GM18507 (cell line): ENCODE results near the gene LOXL1.

Experiments used
- DNase-seq: peaks from one replicate; pipeline ENCODE4 v3.0.0; 2011; ENCODE audit warnings: low read depth; ENCODE audit not compliant: insufficient read length; ENCODE audit errors: extremely low spot score
- FAIRE-seq: peaks from 2 replicates; lab custom pipeline; 2011; peaks lifted over from hg19 to GRCh38; lab: Jason Lieb, UNC

Gene LOXL1

DNA sequence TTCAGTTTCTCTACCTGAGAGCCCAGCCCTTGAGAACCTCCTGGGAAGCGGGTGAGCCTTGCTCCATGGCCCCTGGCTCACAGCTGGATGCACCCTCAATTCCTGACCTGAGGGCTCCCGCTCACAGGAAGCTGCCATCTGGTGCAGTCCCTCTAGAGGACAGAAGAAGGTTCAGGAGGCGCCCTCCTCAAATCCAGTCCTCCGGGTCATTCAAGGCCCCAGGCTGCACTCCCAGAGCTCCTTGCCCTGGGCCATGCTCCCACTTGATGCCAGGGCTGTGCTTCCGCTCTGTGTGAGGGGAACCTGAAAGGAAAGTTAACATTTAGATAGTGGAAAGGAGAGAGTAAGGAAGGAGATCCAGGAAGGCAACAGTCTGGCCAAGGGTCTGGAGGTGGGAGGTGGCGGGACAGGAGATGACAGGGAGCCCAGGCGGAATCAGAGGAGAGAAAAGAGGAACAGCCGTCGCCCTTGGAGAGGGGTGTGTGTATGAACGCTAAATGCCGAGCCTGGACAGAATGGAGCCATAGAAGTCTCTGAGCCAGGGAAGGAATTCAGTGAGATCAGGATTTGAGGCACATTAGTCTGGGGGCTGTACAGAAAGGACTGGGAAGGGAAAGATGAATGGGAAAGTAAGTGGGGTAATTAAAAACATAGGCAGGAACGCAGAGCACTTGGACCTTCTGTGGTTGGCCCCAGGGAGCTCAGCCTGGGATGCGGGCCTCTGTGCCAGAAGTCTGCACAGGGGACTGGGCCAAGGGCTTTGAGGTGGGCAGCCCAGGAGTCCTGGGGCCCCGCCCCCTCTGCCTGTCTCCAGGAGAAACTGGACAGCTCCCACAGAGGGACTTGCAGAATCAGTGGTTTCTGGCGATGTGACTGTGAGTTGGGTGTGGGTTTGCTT lies 26.8 kb upstream of the LOXL1 start:
- DNase-seq, result no peak
- no peak for FAIRE-seq

DNA sequence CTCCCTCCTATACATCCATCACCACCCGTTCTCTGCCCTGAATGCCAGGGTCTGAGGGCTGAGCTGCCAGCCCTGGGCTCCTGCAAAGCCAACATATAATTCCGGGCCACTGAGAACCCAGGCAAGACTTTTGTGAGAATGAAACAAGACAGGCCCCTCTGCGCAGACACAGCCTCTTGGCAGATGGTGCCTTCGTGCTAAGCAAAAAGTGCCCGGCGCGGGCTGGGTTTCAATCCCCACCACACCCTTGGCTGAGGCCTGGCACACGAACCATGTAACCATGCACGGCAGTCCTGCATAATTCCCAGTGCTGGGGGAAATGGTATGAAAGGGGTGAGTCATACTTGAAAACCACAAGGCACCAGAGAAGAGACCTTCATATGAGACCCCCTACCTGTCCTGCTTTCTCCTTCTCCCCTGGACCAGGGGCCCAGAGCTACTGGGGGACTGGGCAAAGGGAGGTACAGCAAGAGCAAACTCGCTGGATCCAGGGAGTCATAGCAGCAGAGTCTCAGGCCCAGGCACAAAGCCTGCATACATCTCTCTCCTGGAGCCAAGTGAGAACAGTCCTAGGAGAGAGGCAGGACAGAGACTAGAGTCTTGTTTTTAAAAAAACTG lies 26.1 kb upstream of the LOXL1 start:
- DNase-seq, result no peak
- no peak for FAIRE-seq

DNA sequence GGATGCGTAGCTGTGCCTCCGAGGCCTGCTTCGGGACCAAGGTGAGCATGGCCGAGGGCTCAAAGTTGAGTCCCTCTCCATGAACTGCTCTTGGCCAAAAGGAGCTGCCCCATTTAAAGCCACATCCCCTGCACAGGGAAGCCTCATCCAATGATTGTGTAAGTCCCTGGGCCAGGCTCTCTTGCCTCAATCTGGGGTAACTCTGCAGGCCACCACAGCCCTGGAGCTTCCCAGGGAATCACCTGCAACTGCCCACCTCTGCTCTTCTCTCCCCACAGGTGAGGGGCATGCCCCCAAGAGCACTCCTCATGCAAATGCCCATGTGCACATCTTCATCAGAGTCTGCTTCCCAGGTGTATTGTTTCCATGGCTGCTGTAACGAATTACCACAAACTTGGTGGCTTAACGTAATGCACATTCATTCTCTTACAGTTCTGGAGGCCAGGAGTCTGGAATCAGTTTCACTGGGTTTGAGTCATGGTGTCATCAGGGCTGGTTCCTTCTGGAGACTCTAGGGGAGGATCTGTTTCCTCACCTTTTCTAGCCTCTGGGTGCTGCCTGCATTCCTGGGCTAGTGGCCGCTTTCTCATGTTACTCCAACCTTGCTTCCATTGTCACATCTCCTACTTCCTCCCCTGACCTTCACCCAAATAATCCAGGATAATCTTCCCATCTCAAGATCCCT lies 25.0 kb upstream of the LOXL1 start:
- no peak for DNase-seq
- FAIRE-seq, result no peak

DNA sequence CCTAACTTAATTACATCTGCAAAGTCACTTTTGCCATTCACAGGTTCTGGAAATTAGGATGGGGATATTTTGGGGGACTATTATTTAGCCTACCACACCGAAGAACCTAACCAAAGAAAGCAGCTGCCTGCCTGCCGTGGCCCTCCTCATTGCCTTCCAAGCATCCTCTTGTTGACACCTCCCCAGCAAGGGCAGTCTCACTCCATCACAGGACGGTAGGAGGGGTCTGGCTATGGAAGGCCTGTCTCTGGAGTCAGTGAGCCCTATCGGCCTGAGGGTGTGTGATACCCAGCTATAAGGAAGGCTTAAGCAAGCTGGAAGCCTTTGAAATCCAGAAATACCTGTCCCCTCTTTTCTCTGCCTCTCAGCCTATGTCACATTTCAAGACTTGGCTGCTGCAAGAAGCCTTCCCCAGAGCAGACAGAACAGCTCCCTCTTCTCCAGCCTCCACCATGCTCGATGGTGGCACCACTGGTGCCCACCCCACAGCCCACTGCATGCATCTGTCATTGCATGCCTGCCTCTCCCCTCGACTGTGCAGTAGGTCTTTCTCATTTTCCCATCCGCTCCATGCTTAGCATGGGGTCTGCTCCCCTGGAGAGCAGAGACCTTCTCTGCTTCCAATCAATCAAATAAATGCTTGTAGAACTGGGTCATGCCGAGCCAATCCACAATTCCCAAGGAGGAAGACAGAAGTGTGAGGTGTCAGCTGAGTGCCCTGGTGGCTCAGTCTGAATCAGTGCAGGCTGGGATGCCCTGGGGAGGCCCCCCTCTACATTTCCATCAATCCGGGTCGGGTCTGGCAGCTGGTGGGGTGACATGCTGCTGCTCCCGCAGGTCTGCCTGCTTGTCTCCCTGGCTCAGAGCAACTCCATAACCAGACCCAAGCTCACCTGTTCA lies 23.9 kb upstream of the LOXL1 start:
- FAIRE-seq, result no peak
- no peak for DNase-seq

DNA sequence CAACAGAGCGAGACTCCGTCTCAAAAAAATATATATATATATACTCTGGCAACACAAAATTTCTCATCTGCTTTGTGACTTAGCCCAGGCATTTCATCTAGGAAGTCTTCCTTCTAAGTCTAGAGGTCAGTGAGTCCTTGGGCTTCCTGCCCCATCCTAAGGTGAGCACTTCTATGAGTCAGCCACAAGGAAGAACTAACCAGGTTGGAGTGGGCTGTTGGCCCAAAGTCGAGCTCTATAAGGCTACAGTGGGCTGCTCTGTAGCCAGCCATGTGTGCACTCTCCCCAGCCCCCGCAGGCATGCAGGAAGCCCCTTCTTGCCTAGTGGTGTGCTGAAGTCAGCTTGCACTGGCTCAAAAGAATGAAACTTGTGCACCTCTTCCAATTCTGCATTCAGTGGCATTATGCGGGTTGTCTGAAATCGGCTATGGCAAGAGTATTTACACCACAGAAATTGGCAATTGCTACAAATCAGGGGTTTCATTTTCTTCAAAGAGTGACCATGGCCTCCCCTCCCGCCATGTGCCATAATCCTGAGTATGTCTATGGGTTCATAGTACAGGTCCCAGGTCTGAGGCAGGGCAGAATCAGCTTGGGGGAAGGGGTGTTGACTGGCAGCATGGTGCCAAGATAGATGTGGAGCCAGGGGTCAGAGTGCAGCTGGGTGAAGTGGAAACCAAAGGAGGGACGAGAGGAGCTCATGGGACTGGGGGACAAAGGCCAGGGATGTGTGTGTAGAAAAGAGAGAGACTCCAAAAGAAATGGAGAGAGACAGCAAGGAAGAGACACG lies 22.0 kb upstream of the LOXL1 start:
- no peak for FAIRE-seq
- no peak for DNase-seq

DNA sequence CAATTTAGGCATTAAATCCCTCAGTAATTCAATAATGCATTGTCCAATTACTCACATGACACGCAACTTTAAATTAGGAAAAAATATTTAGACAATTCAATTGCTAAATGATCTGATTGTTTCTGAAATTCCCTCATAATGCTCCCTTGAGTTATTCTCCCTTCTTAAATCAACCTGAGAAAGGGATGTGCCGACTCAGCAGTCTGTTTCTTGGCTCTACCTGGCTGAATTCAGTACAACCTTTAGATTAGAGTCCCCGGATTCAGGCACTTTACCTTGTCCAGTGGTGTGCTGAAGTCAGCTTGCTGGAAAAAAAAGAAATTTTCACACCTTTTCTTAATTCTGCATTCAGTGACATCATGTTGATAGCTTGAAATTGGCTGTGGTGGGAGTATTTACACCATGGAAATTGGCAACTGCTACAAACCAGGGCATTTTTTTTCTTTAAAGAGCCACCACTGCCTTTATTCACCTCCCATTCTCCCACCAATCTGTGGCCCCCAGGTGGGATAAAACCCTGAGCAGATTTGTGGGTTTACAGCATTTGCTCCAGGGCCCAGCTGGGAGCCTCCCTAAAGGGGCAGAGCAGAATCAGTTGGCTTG lies 20.9 kb upstream of the LOXL1 start:
- no peak for DNase-seq
- FAIRE-seq, result no peak

DNA sequence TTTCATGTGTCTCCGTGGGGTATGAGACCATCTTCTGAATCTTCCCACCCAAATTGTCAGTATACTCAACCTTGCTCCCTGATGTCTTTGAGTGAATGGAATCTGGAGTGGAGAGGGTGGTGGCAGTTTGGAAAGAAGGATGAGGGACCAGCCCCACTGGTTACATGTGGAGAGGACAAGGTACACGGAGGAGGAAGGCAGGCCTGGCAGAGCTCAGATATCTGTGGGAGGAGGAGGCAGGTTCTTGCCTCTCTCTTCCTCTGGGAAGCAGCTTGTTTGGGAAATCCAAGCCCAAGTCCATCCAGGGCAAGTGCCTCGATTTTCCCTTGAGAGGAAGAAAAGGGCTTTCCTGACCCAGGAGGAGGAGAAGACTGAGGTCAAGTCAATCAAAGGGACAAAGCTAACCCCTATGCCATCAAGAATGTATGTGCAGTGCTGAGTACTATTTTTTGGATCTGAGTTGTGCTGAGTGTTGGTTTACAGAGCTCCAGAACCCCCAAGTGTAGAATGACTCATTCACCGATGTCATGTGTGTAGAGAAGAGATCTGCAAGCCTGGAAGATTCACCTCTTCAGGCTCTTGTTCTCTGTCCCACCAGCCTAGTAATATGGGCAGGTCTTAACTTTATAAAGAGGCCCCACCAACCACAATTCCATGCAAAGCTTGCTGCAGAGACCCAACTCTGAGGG lies 19.8 kb upstream of the LOXL1 start:
- FAIRE-seq (no peak), DNase-seq (no peak)

DNA sequence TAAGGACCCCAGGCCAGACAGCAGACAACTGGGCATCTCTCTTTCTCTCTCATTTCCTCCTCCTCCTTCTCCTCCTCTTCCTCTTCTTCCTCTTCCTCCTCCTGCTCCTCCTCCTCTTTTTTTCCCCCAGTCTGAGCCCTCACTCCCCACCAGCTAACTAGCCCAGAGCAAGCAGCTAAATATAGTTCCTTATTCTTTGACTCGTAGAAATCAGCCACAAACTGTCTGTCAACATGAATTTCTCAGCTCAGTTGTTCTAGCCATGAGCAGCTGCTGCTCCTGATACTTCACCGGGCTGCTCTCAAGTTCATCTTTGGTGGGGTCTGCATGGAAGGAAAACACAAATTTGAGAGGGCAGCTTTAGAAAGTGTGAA lies 19.2 kb upstream of the LOXL1 start:
- FAIRE-seq, result no peak

DNA sequence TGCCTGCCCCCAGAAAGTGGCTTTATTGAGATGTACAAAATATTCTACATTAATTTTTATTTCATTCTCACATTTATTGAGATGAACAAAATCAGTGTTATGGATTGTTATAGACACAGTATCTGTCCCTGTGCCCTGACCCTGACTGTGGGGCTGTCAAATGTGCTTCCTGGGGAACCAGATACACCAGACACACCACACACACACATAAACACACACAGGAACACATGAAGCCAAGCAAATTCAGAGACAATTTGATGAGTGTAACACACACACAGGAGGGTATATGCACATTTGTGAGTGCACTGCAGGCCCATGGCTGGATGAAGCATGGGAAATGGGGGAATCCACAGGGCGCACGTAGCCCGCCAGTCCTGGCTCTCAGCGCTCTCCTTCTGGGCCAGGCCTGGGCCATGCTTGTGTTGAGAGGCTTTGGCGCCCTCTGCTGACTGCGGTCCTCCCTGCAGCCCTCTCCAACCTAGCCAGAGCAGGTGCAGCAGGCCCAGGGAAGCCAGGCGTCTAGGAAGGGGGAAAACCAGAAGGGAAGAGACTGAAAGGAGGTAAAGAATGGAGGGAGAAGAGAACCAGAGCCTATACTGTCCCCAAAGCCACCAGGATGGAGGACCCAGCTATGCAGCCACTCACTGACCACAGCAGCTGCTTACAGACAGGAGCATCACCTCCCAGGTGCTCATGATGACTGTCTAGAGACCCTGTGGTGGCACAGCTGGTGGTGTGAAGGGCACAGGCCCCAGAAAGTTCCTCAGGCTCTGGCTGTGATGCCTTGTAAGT lies 18.0 kb upstream of the LOXL1 start:
- peak; percentile 77 for FAIRE-seq
- peak; percentile 55 for DNase-seq

More for the DNA sequence above, 19.2 kb upstream of the LOXL1 start:
- DNase-seq, result no peak

DNA sequence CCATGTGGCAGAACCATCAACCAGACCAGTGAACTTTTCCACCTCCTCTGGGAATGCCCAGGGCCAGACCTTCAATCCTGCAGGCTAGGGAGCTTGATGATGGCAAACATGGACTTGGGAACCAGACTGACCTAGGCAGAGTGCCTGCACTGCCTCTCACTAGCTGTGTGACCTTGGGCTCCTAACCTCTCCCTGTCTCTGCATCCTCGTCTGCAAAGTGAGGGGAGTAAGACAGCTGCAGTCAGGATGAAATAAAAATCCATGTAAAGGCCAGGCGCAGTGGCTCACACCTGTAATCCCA lies 17.5 kb upstream of the LOXL1 start:
- FAIRE-seq (no peak), DNase-seq (no peak)

DNA sequence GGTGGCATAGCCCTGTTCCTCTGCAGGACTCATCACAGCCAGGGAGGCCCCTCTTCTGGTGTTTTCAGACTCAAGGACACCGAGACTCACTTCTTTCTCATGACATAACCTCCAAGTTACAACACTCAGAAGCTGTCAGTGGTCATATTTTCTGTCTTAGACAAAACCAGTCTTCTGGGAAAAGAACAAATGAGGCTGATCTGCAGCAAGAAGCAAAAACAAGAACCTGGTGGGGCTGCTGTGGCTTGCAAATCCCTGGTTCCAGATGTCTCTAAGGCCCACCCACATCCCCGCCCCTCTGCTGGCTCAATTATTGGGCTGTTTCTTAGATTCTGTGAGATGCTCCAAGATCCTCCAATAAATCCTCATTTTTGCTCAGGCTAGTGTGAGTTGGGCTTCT lies 16.6 kb upstream of the LOXL1 start:
- FAIRE-seq (no peak), DNase-seq (no peak)

DNA sequence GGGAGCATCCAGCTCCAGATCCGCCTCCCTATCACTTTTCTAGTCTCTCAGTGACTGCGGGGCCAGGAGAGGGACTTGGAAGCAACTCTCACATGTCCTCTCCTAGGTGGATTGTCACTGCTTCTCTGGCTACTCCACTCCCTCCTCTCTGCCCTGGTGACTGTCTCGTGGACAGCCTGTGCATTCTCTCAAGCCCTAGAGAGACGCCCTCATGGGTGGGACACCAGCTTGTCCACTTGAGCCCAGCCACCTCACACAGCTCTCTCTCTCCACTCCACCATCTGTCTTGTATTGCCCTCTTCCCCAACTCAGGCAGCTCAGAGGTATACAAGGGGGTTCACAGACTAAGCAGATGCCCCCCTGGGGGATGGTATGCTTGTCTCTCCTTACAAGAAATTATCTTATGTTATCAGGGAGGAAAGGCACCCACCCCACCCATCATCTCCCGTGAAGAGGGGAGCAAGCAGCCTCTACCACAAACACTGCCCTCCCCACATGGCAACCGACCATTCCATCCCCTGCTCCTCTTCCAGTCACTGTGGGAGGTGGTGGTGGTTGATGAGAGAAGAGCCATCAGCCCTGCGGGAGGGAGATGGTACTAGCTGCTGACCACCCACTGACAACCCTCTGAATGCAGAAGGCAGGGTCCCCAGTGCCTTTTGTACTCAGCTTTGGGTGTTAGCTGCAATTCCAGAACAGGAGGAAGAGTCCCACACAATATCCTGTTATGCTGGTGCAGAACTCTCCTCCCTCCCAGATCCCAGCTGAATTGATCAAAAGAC lies 15.5 kb upstream of the LOXL1 start:
- FAIRE-seq (no peak), DNase-seq (no peak)

DNA sequence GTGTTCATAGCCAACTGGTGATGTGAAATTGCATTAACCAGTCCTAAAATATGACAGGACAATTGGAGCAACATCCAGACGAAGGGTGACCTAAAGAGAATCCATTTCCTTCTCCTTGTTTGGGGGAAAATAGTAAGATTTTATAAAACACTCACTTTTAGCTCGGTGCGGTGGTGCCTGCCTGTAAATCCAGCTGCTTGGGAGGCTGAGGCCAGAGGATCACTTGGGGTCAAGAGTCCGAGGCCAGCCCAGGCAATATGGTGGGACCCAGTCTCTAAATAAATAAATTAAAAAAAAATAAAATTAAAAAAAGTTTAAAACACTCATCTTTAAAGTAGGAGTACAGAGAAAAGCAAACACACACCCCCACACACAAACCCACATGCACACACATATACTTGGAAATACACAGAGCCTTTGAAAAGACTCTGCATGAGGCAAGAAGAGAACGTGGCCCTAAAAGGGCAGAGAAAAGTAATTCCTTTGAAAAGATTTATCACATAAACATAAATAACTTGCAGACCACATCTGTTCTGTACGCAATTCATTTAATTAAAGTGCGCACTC lies 14.1 kb upstream of the LOXL1 start:
- no peak for FAIRE-seq

DNA sequence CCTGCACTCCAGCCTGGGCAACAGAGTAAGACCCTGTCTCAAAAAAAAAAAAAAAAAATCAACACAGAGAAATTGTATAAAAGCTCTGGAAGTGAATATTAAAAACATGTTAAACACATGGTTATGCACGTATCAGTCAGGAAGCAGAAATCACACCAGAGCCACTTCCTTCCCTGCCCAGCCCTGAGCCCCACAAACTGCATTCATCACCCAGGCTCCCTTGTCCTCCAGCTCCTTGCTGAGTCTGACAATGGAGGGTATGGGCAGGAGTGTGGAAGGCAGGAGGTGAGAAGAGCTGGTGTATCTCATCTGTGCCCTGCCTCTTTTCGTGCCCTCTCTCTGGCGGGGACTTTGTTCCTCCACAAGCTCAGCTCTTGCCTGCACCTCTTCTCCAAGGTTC lies 12.1 kb upstream of the LOXL1 start:
- FAIRE-seq (no peak), DNase-seq (no peak)

More for the DNA sequence above, 14.1 kb upstream of the LOXL1 start:
- no peak for DNase-seq

DNA sequence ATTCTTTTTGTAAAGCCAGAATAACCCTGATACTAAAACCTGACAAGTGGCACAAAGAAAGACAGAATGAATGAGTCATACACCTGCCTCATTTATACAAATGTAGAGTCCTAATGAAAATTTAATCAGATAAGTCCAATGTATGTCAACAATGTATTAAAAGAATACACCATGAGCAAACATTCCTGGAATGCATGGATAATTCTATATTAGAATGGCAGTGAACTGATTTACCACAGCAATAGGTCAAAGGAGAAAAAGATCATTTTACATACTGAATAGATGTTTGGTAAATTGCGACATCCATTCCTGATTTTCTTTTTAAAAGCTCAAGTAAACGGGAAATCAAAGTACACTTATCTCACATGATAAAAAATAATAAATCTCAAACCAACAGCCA lies 11.2 kb upstream of the LOXL1 start:
- FAIRE-seq (no peak), DNase-seq (no peak)

DNA sequence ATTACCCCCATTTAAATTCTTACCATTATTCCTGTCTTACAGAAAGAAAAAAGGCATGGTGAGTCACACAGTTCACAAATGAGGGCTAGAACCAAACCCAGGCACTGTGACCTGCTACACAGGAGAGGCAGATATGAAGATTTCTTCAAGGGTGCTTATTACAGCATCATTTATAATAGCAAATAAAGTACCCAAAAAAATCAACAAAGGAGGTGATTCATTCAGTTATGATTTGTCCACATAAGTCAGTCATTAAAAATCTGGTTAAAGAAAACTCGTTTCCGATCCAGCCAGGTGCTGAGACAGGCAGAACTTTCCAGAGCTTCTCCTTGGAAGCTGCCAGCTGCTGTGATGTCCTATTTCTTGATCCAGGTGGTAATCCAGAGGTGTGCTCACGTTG lies 7.5 kb upstream of the LOXL1 start:
- FAIRE-seq (no peak), DNase-seq (no peak)
